HEK293 (cell line): ENCODE data around the gene HHEX.

Experiments used
- REST ChIP-seq: fragments of 450-650 bp; formaldehyde crosslinking; IDR thresholded peaks from 2 replicates; pipeline ENCODE4 v1.5.1; 2016; ENCODE audit warnings: missing biosample characterization, missing genetic modification characterization
- ZNF112 ChIP-seq: fragments of 450-650 bp; formaldehyde crosslinking; IDR thresholded peaks from 2 replicates; pipeline ENCODE4 v1.5.0; 2017; ENCODE audit warnings: missing biosample characterization, missing genetic modification characterization
- ZNF266 ChIP-seq: fragments of 450-650 bp; formaldehyde crosslinking; IDR thresholded peaks from 2 replicates; pipeline ENCODE4 v1.5.1; 2016; ENCODE audit warnings: missing biosample characterization, missing genetic modification characterization, low read depth
- ZNF521 ChIP-seq: fragments of 450-650 bp; formaldehyde crosslinking; IDR thresholded peaks from 2 replicates; pipeline ENCODE4 v1.5.1; 2017; ENCODE audit warnings: missing biosample characterization, mild to moderate bottlenecking, missing genetic modification characterization
- ZNF549 ChIP-seq: fragments of 450-650 bp; IDR thresholded peaks from 2 replicates; pipeline ENCODE4 v1.5.1; 2018; ENCODE audit warnings: missing biosample characterization, missing genetic modification characterization, mild to moderate bottlenecking, inconsistent platforms, moderate library complexity
- ZNF629 ChIP-seq: fragments of 450-650 bp; formaldehyde crosslinking; IDR thresholded peaks from 2 replicates; pipeline ENCODE4 v1.5.1; 2017; ENCODE audit warnings: missing biosample characterization, missing genetic modification characterization
- ZNF639 ChIP-seq: fragments of 450-650 bp; formaldehyde crosslinking; IDR thresholded peaks from 2 replicates; pipeline ENCODE4 v1.5.1; 2016; ENCODE audit warnings: missing biosample characterization, missing genetic modification characterization
- ZNF677 ChIP-seq: fragments of 450-650 bp; IDR thresholded peaks from 2 replicates; pipeline ENCODE4 v1.5.0; 2018; ENCODE audit warnings: missing biosample characterization, mild to moderate bottlenecking, missing genetic modification characterization, moderate library complexity
- ZNF837 ChIP-seq: fragments of 450-650 bp; formaldehyde crosslinking; IDR thresholded peaks from 2 replicates; pipeline ENCODE4 v1.5.1; 2016; ENCODE audit warnings: missing biosample characterization, missing genetic modification characterization
- TF ChIP-seq, protein P1 (sequence below): fragments of 450-650 bp; formaldehyde crosslinking; IDR thresholded peaks from 2 replicates; pipeline ENCODE4 v1.5.1; 2016; ENCODE audit warnings: missing biosample characterization, missing genetic modification characterization
- TF ChIP-seq, protein P2 (sequence below): fragments of 450-650 bp; formaldehyde crosslinking; IDR thresholded peaks from 2 replicates; pipeline ENCODE4 v1.5.1; 2017; ENCODE audit warnings: missing biosample characterization, missing genetic modification characterization

GRCh38 chr10:92702301-92702916 lies 12.7 kb downstream of the HHEX start:
- no peak for TF ChIP-seq REST (tag by site-specific recombination)
- no peak for TF ChIP-seq ZNF266
- TF ChIP-seq, protein P1, sequence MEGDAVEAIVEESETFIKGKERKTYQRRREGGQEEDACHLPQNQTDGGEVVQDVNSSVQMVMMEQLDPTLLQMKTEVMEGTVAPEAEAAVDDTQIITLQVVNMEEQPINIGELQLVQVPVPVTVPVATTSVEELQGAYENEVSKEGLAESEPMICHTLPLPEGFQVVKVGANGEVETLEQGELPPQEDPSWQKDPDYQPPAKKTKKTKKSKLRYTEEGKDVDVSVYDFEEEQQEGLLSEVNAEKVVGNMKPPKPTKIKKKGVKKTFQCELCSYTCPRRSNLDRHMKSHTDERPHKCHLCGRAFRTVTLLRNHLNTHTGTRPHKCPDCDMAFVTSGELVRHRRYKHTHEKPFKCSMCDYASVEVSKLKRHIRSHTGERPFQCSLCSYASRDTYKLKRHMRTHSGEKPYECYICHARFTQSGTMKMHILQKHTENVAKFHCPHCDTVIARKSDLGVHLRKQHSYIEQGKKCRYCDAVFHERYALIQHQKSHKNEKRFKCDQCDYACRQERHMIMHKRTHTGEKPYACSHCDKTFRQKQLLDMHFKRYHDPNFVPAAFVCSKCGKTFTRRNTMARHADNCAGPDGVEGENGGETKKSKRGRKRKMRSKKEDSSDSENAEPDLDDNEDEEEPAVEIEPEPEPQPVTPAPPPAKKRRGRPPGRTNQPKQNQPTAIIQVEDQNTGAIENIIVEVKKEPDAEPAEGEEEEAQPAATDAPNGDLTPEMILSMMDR (tag by site-specific recombination), result no peak
- no peak for TF ChIP-seq ZNF629
- no peak for TF ChIP-seq ZNF677
- no peak for TF ChIP-seq ZNF639
- no peak for TF ChIP-seq ZNF837 (tag by site-specific recombination)
- no peak for TF ChIP-seq ZNF549
- no peak for TF ChIP-seq ZNF112
- TF ChIP-seq ZNF521 (tag by site-specific recombination), result no peak
- TF ChIP-seq, protein P2, sequence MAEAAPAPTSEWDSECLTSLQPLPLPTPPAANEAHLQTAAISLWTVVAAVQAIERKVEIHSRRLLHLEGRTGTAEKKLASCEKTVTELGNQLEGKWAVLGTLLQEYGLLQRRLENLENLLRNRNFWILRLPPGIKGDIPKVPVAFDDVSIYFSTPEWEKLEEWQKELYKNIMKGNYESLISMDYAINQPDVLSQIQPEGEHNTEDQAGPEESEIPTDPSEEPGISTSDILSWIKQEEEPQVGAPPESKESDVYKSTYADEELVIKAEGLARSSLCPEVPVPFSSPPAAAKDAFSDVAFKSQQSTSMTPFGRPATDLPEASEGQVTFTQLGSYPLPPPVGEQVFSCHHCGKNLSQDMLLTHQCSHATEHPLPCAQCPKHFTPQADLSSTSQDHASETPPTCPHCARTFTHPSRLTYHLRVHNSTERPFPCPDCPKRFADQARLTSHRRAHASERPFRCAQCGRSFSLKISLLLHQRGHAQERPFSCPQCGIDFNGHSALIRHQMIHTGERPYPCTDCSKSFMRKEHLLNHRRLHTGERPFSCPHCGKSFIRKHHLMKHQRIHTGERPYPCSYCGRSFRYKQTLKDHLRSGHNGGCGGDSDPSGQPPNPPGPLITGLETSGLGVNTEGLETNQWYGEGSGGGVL (tag by site-specific recombination), result no peak
